ENCODE measurements around the gene COL18A1. TPM values are rescaled to one million over a fixed set of nuclear protein-coding genes. Genes with fewer than 3 reads are reported as not detected.

Gene COL18A1
- total and polyA plus RNA-seq, 9 of the 15 experiments (the other 6 are each of a cell fraction or from before 2014, with no cell fraction given) = 0.14 to 16.4 (median 2.0) TPM

DNA sequence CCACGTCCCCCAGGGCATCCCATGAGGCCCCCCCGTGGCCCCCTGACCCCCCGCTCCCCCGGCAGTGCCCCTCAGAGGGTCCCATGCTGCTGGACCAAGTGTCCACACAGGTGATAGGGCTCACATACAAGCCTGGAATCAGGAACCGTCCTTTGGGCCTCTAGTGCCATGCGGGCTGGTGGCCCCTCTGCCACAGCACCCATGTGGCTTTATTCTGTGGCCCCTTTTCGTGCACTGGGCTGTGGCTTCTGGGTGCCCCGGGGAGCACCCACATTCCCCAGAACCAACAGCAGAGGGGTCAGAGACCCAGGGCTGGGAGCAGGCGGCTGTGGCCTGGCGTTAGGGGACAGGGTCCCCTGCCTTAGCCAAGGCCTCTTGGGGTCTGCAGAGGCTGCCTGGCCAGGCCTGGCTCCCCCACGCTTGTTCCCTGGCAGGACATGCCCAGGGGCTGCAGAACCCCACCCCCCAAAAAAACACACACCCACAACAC is 105.5 kb downstream of the COL18A1 start:
- no peak overlapping the region; a peak in 1 of 4 replicates for H3K9ac ChIP-seq (ENCODE audit: insufficient read depth in 1 of 2, low read depth in 2 of 2, low read length in 2 of 2)
- no peak overlapping the region for H3K4me2 ChIP-seq (ENCODE audit: insufficient read depth, low read length)
- H4K20me1 ChIP-seq (replicated peaks; ENCODE audit: control insufficient read depth, insufficient read depth, low read length) = peaks cover 24% of the 10 kb centered on the region
- WGBS (ENCODE audit: insufficient coverage, low coverage, missing lambda C conversion rate) = 77% methylated on average over 7 of the region's 11 CpGs
- ChIA-PET POLR2A (no interaction called here), CTCF (ENCODE audit: low intra/inter-chr PET ratio) (no interaction called here)
- peaks cover 6 to 78% of the 10 kb centered on the region in 2 experiments; a peak in 4 of 5 replicates for H3K4me1 ChIP-seq (replicated peaks in 1 of 2; ENCODE audit: control insufficient read depth in 2 of 2, insufficient read depth in 2 of 2, low read length in 2 of 2)
- in situ Hi-C loops (cut with MboI) (no loop called here), intact Hi-C loops (cut with micrococcal nuclease) (no loop called here)
- DNase-seq (ENCODE audit: extremely low read depth in 1 of 4, low spot score in 3 of 4) = no peak
- no peak for FAIRE-seq
- TF ChIP-seq TBP (optimal IDR thresholded peaks at IDR 0.05; ENCODE audit: low read depth, low read length) = no peak
- TF ChIP-seq, protein P1, sequence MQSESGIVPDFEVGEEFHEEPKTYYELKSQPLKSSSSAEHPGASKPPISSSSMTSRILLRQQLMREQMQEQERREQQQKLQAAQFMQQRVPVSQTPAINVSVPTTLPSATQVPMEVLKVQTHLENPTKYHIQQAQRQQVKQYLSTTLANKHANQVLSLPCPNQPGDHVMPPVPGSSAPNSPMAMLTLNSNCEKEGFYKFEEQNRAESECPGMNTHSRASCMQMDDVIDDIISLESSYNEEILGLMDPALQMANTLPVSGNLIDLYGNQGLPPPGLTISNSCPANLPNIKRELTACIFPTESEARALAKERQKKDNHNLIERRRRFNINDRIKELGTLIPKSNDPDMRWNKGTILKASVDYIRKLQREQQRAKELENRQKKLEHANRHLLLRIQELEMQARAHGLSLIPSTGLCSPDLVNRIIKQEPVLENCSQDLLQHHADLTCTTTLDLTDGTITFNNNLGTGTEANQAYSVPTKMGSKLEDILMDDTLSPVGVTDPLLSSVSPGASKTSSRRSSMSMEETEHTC (IDR thresholded peaks at IDR 0.05) = no peak
- TF ChIP-seq MTA3 (IDR thresholded peaks at IDR 0.05; ENCODE audit: borderline replicate concordance) = no peak
- TF ChIP-seq, protein P2, sequence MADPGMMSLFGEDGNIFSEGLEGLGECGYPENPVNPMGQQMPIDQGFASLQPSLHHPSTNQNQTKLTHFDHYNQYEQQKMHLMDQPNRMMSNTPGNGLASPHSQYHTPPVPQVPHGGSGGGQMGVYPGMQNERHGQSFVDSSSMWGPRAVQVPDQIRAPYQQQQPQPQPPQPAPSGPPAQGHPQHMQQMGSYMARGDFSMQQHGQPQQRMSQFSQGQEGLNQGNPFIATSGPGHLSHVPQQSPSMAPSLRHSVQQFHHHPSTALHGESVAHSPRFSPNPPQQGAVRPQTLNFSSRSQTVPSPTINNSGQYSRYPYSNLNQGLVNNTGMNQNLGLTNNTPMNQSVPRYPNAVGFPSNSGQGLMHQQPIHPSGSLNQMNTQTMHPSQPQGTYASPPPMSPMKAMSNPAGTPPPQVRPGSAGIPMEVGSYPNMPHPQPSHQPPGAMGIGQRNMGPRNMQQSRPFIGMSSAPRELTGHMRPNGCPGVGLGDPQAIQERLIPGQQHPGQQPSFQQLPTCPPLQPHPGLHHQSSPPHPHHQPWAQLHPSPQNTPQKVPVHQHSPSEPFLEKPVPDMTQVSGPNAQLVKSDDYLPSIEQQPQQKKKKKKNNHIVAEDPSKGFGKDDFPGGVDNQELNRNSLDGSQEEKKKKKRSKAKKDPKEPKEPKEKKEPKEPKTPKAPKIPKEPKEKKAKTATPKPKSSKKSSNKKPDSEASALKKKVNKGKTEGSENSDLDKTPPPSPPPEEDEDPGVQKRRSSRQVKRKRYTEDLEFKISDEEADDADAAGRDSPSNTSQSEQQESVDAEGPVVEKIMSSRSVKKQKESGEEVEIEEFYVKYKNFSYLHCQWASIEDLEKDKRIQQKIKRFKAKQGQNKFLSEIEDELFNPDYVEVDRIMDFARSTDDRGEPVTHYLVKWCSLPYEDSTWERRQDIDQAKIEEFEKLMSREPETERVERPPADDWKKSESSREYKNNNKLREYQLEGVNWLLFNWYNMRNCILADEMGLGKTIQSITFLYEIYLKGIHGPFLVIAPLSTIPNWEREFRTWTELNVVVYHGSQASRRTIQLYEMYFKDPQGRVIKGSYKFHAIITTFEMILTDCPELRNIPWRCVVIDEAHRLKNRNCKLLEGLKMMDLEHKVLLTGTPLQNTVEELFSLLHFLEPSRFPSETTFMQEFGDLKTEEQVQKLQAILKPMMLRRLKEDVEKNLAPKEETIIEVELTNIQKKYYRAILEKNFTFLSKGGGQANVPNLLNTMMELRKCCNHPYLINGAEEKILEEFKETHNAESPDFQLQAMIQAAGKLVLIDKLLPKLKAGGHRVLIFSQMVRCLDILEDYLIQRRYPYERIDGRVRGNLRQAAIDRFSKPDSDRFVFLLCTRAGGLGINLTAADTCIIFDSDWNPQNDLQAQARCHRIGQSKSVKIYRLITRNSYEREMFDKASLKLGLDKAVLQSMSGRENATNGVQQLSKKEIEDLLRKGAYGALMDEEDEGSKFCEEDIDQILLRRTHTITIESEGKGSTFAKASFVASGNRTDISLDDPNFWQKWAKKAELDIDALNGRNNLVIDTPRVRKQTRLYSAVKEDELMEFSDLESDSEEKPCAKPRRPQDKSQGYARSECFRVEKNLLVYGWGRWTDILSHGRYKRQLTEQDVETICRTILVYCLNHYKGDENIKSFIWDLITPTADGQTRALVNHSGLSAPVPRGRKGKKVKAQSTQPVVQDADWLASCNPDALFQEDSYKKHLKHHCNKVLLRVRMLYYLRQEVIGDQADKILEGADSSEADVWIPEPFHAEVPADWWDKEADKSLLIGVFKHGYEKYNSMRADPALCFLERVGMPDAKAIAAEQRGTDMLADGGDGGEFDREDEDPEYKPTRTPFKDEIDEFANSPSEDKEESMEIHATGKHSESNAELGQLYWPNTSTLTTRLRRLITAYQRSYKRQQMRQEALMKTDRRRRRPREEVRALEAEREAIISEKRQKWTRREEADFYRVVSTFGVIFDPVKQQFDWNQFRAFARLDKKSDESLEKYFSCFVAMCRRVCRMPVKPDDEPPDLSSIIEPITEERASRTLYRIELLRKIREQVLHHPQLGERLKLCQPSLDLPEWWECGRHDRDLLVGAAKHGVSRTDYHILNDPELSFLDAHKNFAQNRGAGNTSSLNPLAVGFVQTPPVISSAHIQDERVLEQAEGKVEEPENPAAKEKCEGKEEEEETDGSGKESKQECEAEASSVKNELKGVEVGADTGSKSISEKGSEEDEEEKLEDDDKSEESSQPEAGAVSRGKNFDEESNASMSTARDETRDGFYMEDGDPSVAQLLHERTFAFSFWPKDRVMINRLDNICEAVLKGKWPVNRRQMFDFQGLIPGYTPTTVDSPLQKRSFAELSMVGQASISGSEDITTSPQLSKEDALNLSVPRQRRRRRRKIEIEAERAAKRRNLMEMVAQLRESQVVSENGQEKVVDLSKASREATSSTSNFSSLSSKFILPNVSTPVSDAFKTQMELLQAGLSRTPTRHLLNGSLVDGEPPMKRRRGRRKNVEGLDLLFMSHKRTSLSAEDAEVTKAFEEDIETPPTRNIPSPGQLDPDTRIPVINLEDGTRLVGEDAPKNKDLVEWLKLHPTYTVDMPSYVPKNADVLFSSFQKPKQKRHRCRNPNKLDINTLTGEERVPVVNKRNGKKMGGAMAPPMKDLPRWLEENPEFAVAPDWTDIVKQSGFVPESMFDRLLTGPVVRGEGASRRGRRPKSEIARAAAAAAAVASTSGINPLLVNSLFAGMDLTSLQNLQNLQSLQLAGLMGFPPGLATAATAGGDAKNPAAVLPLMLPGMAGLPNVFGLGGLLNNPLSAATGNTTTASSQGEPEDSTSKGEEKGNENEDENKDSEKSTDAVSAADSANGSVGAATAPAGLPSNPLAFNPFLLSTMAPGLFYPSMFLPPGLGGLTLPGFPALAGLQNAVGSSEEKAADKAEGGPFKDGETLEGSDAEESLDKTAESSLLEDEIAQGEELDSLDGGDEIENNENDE (IDR thresholded peaks at IDR 0.05; ENCODE audit: low read depth, low read length) = no peak
- TF ChIP-seq RBM22 (IDR thresholded peaks at IDR 0.05; ENCODE audit: low read depth, low read length, poor library complexity, severe bottlenecking) = peak; percentile 3
- no peak for TF ChIP-seq ZNF79 (CRISPR knock-in tag; IDR thresholded peaks at IDR 0.05; ENCODE audit: low read depth)
- no peak for TF ChIP-seq CTBP1 (IDR thresholded peaks at IDR 0.05; ENCODE audit: borderline replicate concordance)
- H3K27ac ChIP-seq (ENCODE audit: extremely low read depth, low read depth, low read length) = no peak overlapping the region
- BruUV-seq (replicated peaks) = no TSS peak
- peaks cover 42% of the 10 kb centered on the region; the same call in 2 of the 3 replicates for H3K36me3 ChIP-seq (ENCODE audit: control insufficient read depth, insufficient read depth, low read length)
- ATAC-seq = no peak
- no peaks in the 10 kb centered on the region for H3K9me1 ChIP-seq (ENCODE audit: control insufficient read depth, insufficient read depth, low read length)
- H3K9me3 ChIP-seq (replicated peaks; ENCODE audit: control insufficient read depth, insufficient read depth, low read depth, low read length) = no peaks in the 10 kb centered on the region
- no peaks in the 10 kb centered on the region for H3K27me3 ChIP-seq (ENCODE audit: control insufficient read depth in 2 of 2, insufficient read depth in 2 of 2, low read length in 2 of 2)
- no peaks in the 10 kb centered on the region for H3K79me2 ChIP-seq (ENCODE audit: control insufficient read depth, insufficient read depth, low read length)
- no peak overlapping the region for H3K4me3 ChIP-seq
- no peak overlapping the region for H2AFZ ChIP-seq (ENCODE audit: low read depth, low read length)
